A673 (cell line): Measurements from ENCODE around the gene CD200R1.

Source experiments
- CTCF ChIP-seq: fragments of 300-800, 200-600 bp; sonication (generic); conservative IDR thresholded peaks from 2 replicates; pipeline ENCODE4 v1.5.1; 2017; ENCODE audit warnings: low read depth, mild to moderate bottlenecking, antibody characterized with exemption, low read length, moderate library complexity, mixed read lengths
- EZH2 ChIP-seq: fragments of 200-600 bp; sonication (generic); IDR thresholded peaks from 2 replicates; pipeline ENCODE4 v1.6.1; 2017; ENCODE audit warnings: borderline replicate concordance, low read depth, mild to moderate bottlenecking, mixed read lengths, antibody characterized with exemption, low read length; ENCODE audit not compliant: poor library complexity, severe bottlenecking

GRCh38 chr3:112967425-112967824, 7.5 kb downstream of the CD200R1 start:
- no peak for TF ChIP-seq EZH2
- TF ChIP-seq CTCF, result no peak
